PC-3 (cell line): ENCODE measurements around the gene HMG20A. TPM values are rescaled to one million over a fixed set of nuclear protein-coding genes. Genes with fewer than 3 reads are reported as not detected.

ENCODE experiments used
- ATAC-seq: fragments of 200-7000 bp; cut with Tn5 transposase; 2 replicates; pipeline ENCODE4 v1.9.1; 2020; ENCODE audit warnings: mild to moderate bottlenecking, moderate library complexity
- BruUV-seq: library from RNA; stranded (reverse); fragments of 400-500 nt; replicated peaks from 2 replicates; lab custom pipeline; 2021; lab: Mats Ljungman, UMichigan
- CTCF ChIA-PET: fragments of 300-600 bp; sonication (Branson Sonifier 250); formaldehyde crosslinking; loops from one replicate; lab custom pipeline; 2022; ENCODE audit warnings: antibody characterized with exemption; lab: Charles Lee
- POLR2A ChIA-PET: fragments of 300-600 bp; sonication (Branson Sonifier 250); formaldehyde crosslinking; loops from one replicate; lab custom pipeline; 2022; ENCODE audit warnings: antibody characterized with exemption; ENCODE audit not compliant: unreplicated experiment; lab: Charles Lee
- DNase-seq: peaks from one replicate; pipeline ENCODE4 v3.0.0-alpha.2; 2015
- H2AFZ ChIP-seq: fragments of 300-600 bp; sonication (generic); 2 replicates; pipeline ENCODE4 v1.6.0; 2016; ENCODE audit warnings: antibody characterized with exemption, low read length
- H3F3A ChIP-seq: fragments of 300-600 bp; sonication (generic); one replicate; pipeline ENCODE4 v1.6.0; 2017; ENCODE audit warnings: antibody characterized with exemption, low read length, control low read depth, mild to moderate bottlenecking; ENCODE audit not compliant: unreplicated experiment
- H3K27ac ChIP-seq: fragments of 300-600 bp; sonication (generic); 2 replicates; pipeline ENCODE4 v1.5.1; 2016; ENCODE audit warnings: mild to moderate bottlenecking, low read length
- H3K27me3 ChIP-seq: fragments of 300-600 bp; sonication (generic); 2 replicates; pipeline ENCODE4 v1.6.1; 2016; ENCODE audit warnings: low read length, mixed read lengths
- H3K36me3 ChIP-seq: fragments of 300-600 bp; sonication (generic); 2 replicates; pipeline ENCODE4 v1.6.1; 2016; ENCODE audit warnings: low read depth, mixed run types, low read length, mixed read lengths
- H3K4me1 ChIP-seq: fragments of 300-600 bp; sonication (generic); 2 replicates; pipeline ENCODE4 v1.5.1; 2016; ENCODE audit warnings: low read length; ENCODE audit not compliant: insufficient read depth
- H3K4me2 ChIP-seq: fragments of 300-600 bp; sonication (generic); 2 replicates; pipeline ENCODE4 v1.6.0; 2016; ENCODE audit warnings: low read length
- H3K4me3 ChIP-seq: fragments of 300-600 bp; sonication (generic); 2 replicates; pipeline ENCODE4 v1.5.1; 2016; ENCODE audit warnings: mild to moderate bottlenecking, low read length, mixed read lengths
- H3K79me2 ChIP-seq: fragments of 300-600 bp; sonication (generic); 2 replicates; pipeline ENCODE4 v1.6.1; 2017; ENCODE audit warnings: low read length, mixed read lengths
- H3K9ac ChIP-seq: fragments of 300-600 bp; sonication (generic); 2 replicates; pipeline ENCODE4 v1.6.0; 2016; ENCODE audit warnings: mild to moderate bottlenecking, low read length
- H3K9me2 ChIP-seq: fragments of 300-600 bp; sonication (generic); replicated peaks from 2 replicates; pipeline ENCODE4 v1.6.1; 2016; ENCODE audit warnings: mixed run types, low read length, mixed read lengths
- H3K9me3 ChIP-seq: fragments of 300-600 bp; sonication (generic); 2 replicates; pipeline ENCODE4 v1.6.1; 2016; ENCODE audit warnings: low read length, mixed read lengths
- H4K20me1 ChIP-seq: fragments of 300-600 bp; sonication (generic); 2 replicates; pipeline ENCODE4 v1.6.1; 2016; ENCODE audit warnings: low read length, mixed read lengths
- EZH2 ChIP-seq: fragments of 300-600 bp; sonication (generic); IDR thresholded peaks from one replicate; pipeline ENCODE4 v1.6.1; 2017; ENCODE audit warnings: antibody characterized with exemption, mild to moderate bottlenecking, low read length; ENCODE audit not compliant: unreplicated experiment
- EZH2phosphoT487 ChIP-seq: fragments of 300-600 bp; sonication (generic); IDR thresholded peaks from 2 replicates; pipeline ENCODE4 v1.6.1; 2018; ENCODE audit warnings: mild to moderate bottlenecking, antibody characterized with exemption, low read length, borderline replicate concordance
- intact Hi-C: fragments of 100-400 bp; cut with micrococcal nuclease; formaldehyde crosslinking; loops from 2 replicates; pipeline ENCODE4 v1.9.0; 2023
- total RNA-seq: library from RNA; depleted of rRNA; stranded (reverse); fragments of >200 nt; gene quantifications from 2 replicates; pipeline ENCODE4 v1.2.3, GENCODE V29; 2014
- TF ChIP-seq, protein P1 (sequence below): fragments of 300-600 bp; sonication (generic); conservative IDR thresholded peaks from 2 replicates; pipeline ENCODE4 v1.5.1; 2017; ENCODE audit warnings: antibody characterized with exemption, low read depth, mild to moderate bottlenecking, low read length

The HMG20A gene
- total RNA-seq, 1 experiment from 2014 or later, result 17.6 TPM

DNA sequence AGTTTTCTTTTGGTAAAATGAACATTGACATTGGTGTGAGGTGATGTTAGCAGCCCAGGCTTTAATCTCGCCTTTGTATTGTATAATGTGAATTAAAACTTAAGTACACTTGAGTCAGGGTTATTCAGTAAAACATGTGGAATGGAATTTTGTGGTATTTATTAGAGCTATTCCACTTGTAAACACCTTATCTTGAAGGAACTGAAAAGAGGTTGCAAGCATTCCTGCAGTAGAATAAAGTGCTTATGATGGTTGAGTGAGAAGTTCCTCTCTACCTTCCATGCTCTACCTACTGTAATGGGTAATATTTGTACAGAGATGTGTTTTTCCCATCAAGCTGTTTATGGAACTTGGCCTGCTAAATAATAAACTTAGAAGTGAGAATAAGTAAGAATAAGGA lies 36.1 kb downstream of the HMG20A start:
- Histone ChIP-seq H3K4me3 (no peak overlapping the region), H3K9ac (no peak overlapping the region), H3K27me3 (no peaks in the 10 kb centered on the region), H3K9me3 (no peaks in the 10 kb centered on the region), H3K4me2 (no peak overlapping the region), H3K79me2 (no peaks in the 10 kb centered on the region), H4K20me1 (no peaks in the 10 kb centered on the region), H3K9me2 (no peaks in the 10 kb centered on the region), H3F3A (no peaks in the 10 kb centered on the region), H3K27ac (no peak overlapping the region), H3K4me1 (peaks cover 21% of the 10 kb centered on the region), H3K36me3 (peaks cover 3% of the 10 kb centered on the region; the same call in 1 of the 2 replicates), H2AFZ (no peak overlapping the region)
- BruUV-seq, result no TSS peak
- DNase-seq, result no peak
- POLR2A ChIA-PET, result no interaction called here
- TF ChIP-seq EZH2 (no peak), EZH2phosphoT487 (no peak)
- TF ChIP-seq, protein P1, sequence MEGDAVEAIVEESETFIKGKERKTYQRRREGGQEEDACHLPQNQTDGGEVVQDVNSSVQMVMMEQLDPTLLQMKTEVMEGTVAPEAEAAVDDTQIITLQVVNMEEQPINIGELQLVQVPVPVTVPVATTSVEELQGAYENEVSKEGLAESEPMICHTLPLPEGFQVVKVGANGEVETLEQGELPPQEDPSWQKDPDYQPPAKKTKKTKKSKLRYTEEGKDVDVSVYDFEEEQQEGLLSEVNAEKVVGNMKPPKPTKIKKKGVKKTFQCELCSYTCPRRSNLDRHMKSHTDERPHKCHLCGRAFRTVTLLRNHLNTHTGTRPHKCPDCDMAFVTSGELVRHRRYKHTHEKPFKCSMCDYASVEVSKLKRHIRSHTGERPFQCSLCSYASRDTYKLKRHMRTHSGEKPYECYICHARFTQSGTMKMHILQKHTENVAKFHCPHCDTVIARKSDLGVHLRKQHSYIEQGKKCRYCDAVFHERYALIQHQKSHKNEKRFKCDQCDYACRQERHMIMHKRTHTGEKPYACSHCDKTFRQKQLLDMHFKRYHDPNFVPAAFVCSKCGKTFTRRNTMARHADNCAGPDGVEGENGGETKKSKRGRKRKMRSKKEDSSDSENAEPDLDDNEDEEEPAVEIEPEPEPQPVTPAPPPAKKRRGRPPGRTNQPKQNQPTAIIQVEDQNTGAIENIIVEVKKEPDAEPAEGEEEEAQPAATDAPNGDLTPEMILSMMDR, result no peak
- CTCF ChIA-PET, result no interaction called here
- no peak for ATAC-seq
- intact Hi-C loops, result no loop called here

DNA sequence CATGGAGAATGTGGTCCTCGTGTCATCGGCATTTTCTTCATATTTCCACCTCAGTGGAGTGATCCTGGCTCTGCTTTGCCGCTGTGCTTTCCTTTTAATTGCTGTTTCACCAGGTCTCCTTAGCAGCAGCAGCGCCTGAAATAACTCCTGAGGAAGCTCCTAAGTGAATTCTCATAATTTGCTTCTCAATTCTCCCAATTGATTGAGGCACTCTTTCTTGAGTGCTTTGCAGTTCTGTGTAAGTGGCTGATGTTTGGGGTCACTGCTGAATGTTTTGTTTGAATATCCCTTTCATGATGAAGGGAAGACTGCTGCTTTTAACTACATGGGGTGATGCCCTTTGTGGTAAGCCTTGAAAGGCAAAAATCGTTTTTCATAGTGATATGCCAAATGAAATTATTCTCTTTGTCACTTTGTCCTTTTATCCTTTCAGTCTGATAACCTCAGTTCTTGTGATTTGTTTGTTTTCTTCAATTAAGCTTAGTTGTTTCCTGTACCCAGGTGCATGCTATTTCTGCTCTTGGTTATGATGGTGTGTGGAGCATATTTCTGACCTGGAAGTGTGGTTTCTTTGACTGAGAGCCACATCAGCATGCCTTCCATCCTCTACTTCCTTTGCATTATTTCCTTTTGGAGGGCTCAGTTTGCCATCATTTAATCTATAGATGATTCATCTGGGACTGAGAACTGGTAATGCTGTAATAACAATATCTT lies 36.7 kb downstream of the HMG20A start:
- Histone ChIP-seq H3K27ac (no peak overlapping the region), H3K36me3 (peaks cover 3% of the 10 kb centered on the region; the same call in 1 of the 2 replicates), H3K9me3 (no peaks in the 10 kb centered on the region), H3K9ac (no peak overlapping the region), H3K27me3 (no peaks in the 10 kb centered on the region), H3K79me2 (no peaks in the 10 kb centered on the region), H3K4me2 (0 out of 2 replicates have a peak overlapping the region, but pooled peaks have one; percentile 6), H3K4me3 (no peak overlapping the region), H3F3A (no peaks in the 10 kb centered on the region), H3K9me2 (no peaks in the 10 kb centered on the region), H3K4me1 (peaks cover 21% of the 10 kb centered on the region), H2AFZ (no peak overlapping the region), H4K20me1 (no peaks in the 10 kb centered on the region)
- TF ChIP-seq, protein P1, result no peak
- TF ChIP-seq EZH2phosphoT487, result no peak
- BruUV-seq, result no TSS peak
- peak; percentile 50 for ATAC-seq
- intact Hi-C loops, result no loop called here
- ChIA-PET POLR2A (interaction anchor here (0.5 kb wide), 1 partner anchor 116 kb away, joined by 3 read pairs; no protein-coding TSS in a partner anchor), CTCF (no interaction called here)
- DNase-seq, result peak; percentile 14

DNA sequence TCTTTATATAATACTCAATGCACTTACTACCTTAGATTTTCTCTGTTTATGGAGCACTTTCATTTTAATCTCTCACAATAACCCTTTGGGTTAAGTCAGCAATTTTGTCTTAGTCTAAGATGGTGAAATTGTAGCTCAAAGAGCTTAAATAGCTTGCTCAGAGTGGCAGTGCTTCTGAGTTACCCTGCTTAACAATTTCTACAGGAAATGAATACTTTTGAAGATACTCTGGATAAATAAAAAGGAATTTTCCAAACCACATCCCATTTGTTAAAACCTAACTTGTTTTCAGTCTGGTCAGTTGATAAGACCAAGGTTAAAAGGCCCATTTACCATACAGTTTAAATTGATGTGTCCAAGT lies 37.2 kb downstream of the HMG20A start:
- intact Hi-C loops, result no loop called here
- Histone ChIP-seq H3K4me2 (0 out of 2 replicates have a peak overlapping the region, but pooled peaks have one; percentile 14), H3K4me1 (peaks cover 21% of the 10 kb centered on the region), H3K9me3 (no peaks in the 10 kb centered on the region), H3F3A (no peaks in the 10 kb centered on the region), H3K79me2 (no peaks in the 10 kb centered on the region), H3K9me2 (no peaks in the 10 kb centered on the region), H3K4me3 (no peak overlapping the region), H3K36me3 (peaks cover 3% of the 10 kb centered on the region; the same call in 1 of the 2 replicates), H3K27ac (no peak overlapping the region), H2AFZ (no peak overlapping the region), H3K27me3 (no peaks in the 10 kb centered on the region), H3K9ac (no peak overlapping the region), H4K20me1 (no peaks in the 10 kb centered on the region)
- DNase-seq, result no peak
- ATAC-seq, result no peak
- BruUV-seq, result no TSS peak
- ChIA-PET CTCF (no interaction called here), POLR2A (no interaction called here)
- TF ChIP-seq EZH2phosphoT487 (no peak), EZH2 (no peak)
- TF ChIP-seq, protein P1, result no peak
